Measurements from ENCODE around the gene UTP11. TPM values are rescaled to one million over a fixed set of nuclear protein-coding genes. Genes with fewer than 3 reads are reported as not detected.

Gene UTP11
- total and polyA plus RNA-seq, 2 donors (not counting 3 experiments of a cell fraction or from before 2014, with no cell fraction given), result 20.1 to 54.1 TPM

- ChIA-PET POLR2A (no interaction called here), CTCF (interaction anchor here (0.5 to 1.4 kb wide), 2 partner anchors 243 to 785 kb away, joined by 3 read pairs; partner anchors contain the start of genes C1orf122 and YRDC)
- intact Hi-C loops (cut with micrococcal nuclease), result no loop called here
- no peak overlapping the region for H3K4me3 ChIP-seq (replicated peaks in 1 of 3; ENCODE audit: insufficient read depth in 1 of 3, low read depth in 1 of 3, low read length in 3 of 3)
- H3K4me2 ChIP-seq (ENCODE audit: insufficient read depth, low read length), result no peak overlapping the region
- BruUV-seq (replicated peaks), result no TSS peak
- no peak for FAIRE-seq
- H3K27ac ChIP-seq (ENCODE audit: insufficient read depth, low read depth, low read length), result no peak overlapping the region
- H3K27me3 ChIP-seq (ENCODE audit: control insufficient read depth in 2 of 2, insufficient read depth in 2 of 2, low read length in 2 of 2), result peaks cover 14 to 24% of the 10 kb centered on the region in 2 experiments
- H3K36me3 ChIP-seq (ENCODE audit: control insufficient read depth in 2 of 2, extremely low read depth in 1 of 2, insufficient read depth in 2 of 2, low read length in 2 of 2), result no peaks in the 10 kb centered on the region
- no peaks in the 10 kb centered on the region for H3K9me3 ChIP-seq (replicated peaks; ENCODE audit: control insufficient read depth, insufficient read depth, low read length)
- dilution Hi-C loops (cut with MboI; ENCODE audit: extremely low pct_ligation_motif_present, low sequenced_read_pairs), result no loop called here
- no peaks in the 10 kb centered on the region for H3K79me2 ChIP-seq (ENCODE audit: control insufficient read depth, insufficient read depth, low read length)
- no peak overlapping the region for H3K9ac ChIP-seq (replicated peaks; ENCODE audit: extremely low read depth, insufficient read depth, low read length)
- no peaks in the 10 kb centered on the region for H3K9me1 ChIP-seq (replicated peaks; ENCODE audit: control insufficient read depth, extremely low read depth, insufficient read depth, low read length)
- peaks cover 4% of the 10 kb centered on the region for H3K4me1 ChIP-seq (ENCODE audit: control insufficient read depth, extremely low read depth, insufficient read depth, low read length)
- DNase-seq (ENCODE audit: low read depth, low spot score), result no peak
- TF ChIP-seq JUN (IDR thresholded peaks at IDR 0.05; ENCODE audit: borderline replicate concordance, insufficient read depth, insufficient read length, low read depth) (no peak), GATA2 (IDR thresholded peaks at IDR 0.05; ENCODE audit: insufficient read depth, insufficient read length, low read depth, low read length) (no peak), EZH2 (IDR thresholded peaks at IDR 0.05; ENCODE audit: borderline replicate concordance, low read depth, low read length, severe bottlenecking) (no peak), POLR2AphosphoS5 (IDR thresholded peaks at IDR 0.05; ENCODE audit: insufficient read depth, low read depth, low read length) (no peak), CTCF (IDR thresholded peaks at IDR 0.05; ENCODE audit: extremely low read depth in 1 of 2, insufficient read depth in 1 of 2, low read depth in 1 of 2, low read length in 2 of 2) (no peak), FOS (IDR thresholded peaks at IDR 0.05; ENCODE audit: borderline replicate concordance, insufficient read depth, low read length) (no peak), MYC (IDR thresholded peaks at IDR 0.05; ENCODE audit: low read depth, low read length) (no peak), POLR2A (IDR thresholded peaks at IDR 0.05; ENCODE audit: low read depth, low read length) (no peak), MAX (IDR thresholded peaks at IDR 0.05; ENCODE audit: insufficient read depth, insufficient read length) (no peak)
- no peaks in the 10 kb centered on the region for H4K20me1 ChIP-seq (replicated peaks; ENCODE audit: control insufficient read depth, extremely low read depth, insufficient read depth, low read length)
- H2AFZ ChIP-seq (ENCODE audit: low read depth, low read length), result no peak overlapping the region
Measured at GRCh38 chr1:38050397-38051078, 38.0 kb downstream of the UTP11 start.
